Nephron (organoid): ENCODE results near the gene KY.

Experiments
- H3K27ac Mint-ChIP-seq, 3 experiments: 2 replicates each; pipeline ENCODE4 v1.8.0; 2020; ENCODE audit warnings: mixed read lengths in 3 of 3, mild to moderate bottlenecking in 2 of 3, moderate library complexity in 1 of 3
- H3K27me3 Mint-ChIP-seq: 2 replicates; pipeline ENCODE4 v1.8.0; 2021; ENCODE audit warnings: low read depth, mild to moderate bottlenecking, moderate library complexity, mixed read lengths
- H3K36me3 Mint-ChIP-seq: 2 replicates; pipeline ENCODE4 v1.8.0; 2020; ENCODE audit warnings: low read depth, mixed read lengths
- H3K4me1 Mint-ChIP-seq: 2 replicates; pipeline ENCODE4 v1.8.0; 2020; ENCODE audit warnings: mixed read lengths
- H3K4me3 Mint-ChIP-seq, 3 experiments: 2 replicates each; pipeline ENCODE4 v1.8.0; 2020; ENCODE audit warnings: mild to moderate bottlenecking in 3 of 3, mixed read lengths in 3 of 3, moderate library complexity in 2 of 3
- H3K9me3 Mint-ChIP-seq: 2 replicates; pipeline ENCODE4 v1.8.0; 2020; ENCODE audit warnings: mixed read lengths
- CTCF ChIP-seq, 3 experiments: fragments of 200-600 bp; sonication (generic); IDR thresholded peaks; one replicate each; pipeline ENCODE4 v1.5.0; 2021; ENCODE audit warnings: antibody characterized with exemption in 3 of 3; ENCODE audit not compliant: unreplicated experiment in 3 of 3

KY gene

GRCh38 chr3:134666466-134666865, 15.6 kb upstream of the KY start:
- H3K27ac Mint-ChIP-seq, result peak overlapping the region in 1 of 3 experiments; percentile 81
- peaks cover 40% of the 10 kb centered on the region for H3K4me1 Mint-ChIP-seq
- TF ChIP-seq CTCF (IDR thresholded peaks at IDR 0.05; ENCODE audit: unreplicated experiment in 3 of 3), result no peak
- H3K27me3 Mint-ChIP-seq, result peaks cover 9% of the 10 kb centered on the region
- no peak overlapping the region for H3K4me3 Mint-ChIP-seq
- H3K9me3 Mint-ChIP-seq, result peaks cover 2% of the 10 kb centered on the region
- H3K36me3 Mint-ChIP-seq, result no peaks in the 10 kb centered on the region

- no peak for TF ChIP-seq CTCF (IDR thresholded peaks at IDR 0.05; ENCODE audit: unreplicated experiment in 3 of 3)
- H3K27me3 Mint-ChIP-seq, result peaks cover 9% of the 10 kb centered on the region
- no peak overlapping the region for H3K4me3 Mint-ChIP-seq
- peaks cover 1% of the 10 kb centered on the region for H3K9me3 Mint-ChIP-seq
- H3K36me3 Mint-ChIP-seq, result no peaks in the 10 kb centered on the region
- peaks cover 40% of the 10 kb centered on the region for H3K4me1 Mint-ChIP-seq
- H3K27ac Mint-ChIP-seq, result peak overlapping the region in 1 of 3 experiments; percentile 1
Measured at GRCh38 chr3:134666052-134666451, 15.2 kb upstream of the KY start.

- TF ChIP-seq CTCF (IDR thresholded peaks at IDR 0.05; ENCODE audit: unreplicated experiment in 3 of 3), result no peak
- no peaks in the 10 kb centered on the region for H3K36me3 Mint-ChIP-seq
- no peaks in the 10 kb centered on the region for H3K9me3 Mint-ChIP-seq
- H3K4me1 Mint-ChIP-seq, result peaks cover 40% of the 10 kb centered on the region
- H3K27ac Mint-ChIP-seq, result peak overlapping the region in 1 of 3 experiments; percentile 1
- H3K4me3 Mint-ChIP-seq, result no peak overlapping the region
- H3K27me3 Mint-ChIP-seq, result peaks cover 9% of the 10 kb centered on the region
Measured at GRCh38 chr3:134665243-134665642, 14.4 kb upstream of the KY start.

- Mint-ChIP-seq H3K36me3 (no peaks in the 10 kb centered on the region), H3K9me3 (no peaks in the 10 kb centered on the region), H3K27me3 (peaks cover 10% of the 10 kb centered on the region), H3K27ac (peak overlapping the region in 2 of 3 experiments; percentile 39 to 71), H3K4me1 (peaks cover 40% of the 10 kb centered on the region), H3K4me3 (no peak overlapping the region)
- TF ChIP-seq CTCF (IDR thresholded peaks at IDR 0.05; ENCODE audit: unreplicated experiment in 3 of 3), result no peak
Measured at GRCh38 chr3:134663721-134664456, 13.1 kb upstream of the KY start.

- H3K36me3 Mint-ChIP-seq, result no peaks in the 10 kb centered on the region
- peaks cover 20% of the 10 kb centered on the region for H3K27me3 Mint-ChIP-seq
- H3K9me3 Mint-ChIP-seq, result no peaks in the 10 kb centered on the region
- H3K27ac Mint-ChIP-seq, result no peak overlapping the region
- peaks cover 22% of the 10 kb centered on the region for H3K4me1 Mint-ChIP-seq
- H3K4me3 Mint-ChIP-seq, result no peak overlapping the region
- TF ChIP-seq CTCF (IDR thresholded peaks at IDR 0.05; ENCODE audit: unreplicated experiment in 3 of 3), result no peak
Measured at GRCh38 chr3:134660046-134660441, 9.2 kb upstream of the KY start.
